ENCODE results near the gene TPPP2.
A peak's percentile ranks its signal among the peaks of the same experiment; 100 is the strongest.
"Not testable (repeated sequence)": the region's sequence is repeated elsewhere in the genome, so short reads cannot be mapped to it uniquely, and the experiment has no call there.

Gene TPPP2

DNA sequence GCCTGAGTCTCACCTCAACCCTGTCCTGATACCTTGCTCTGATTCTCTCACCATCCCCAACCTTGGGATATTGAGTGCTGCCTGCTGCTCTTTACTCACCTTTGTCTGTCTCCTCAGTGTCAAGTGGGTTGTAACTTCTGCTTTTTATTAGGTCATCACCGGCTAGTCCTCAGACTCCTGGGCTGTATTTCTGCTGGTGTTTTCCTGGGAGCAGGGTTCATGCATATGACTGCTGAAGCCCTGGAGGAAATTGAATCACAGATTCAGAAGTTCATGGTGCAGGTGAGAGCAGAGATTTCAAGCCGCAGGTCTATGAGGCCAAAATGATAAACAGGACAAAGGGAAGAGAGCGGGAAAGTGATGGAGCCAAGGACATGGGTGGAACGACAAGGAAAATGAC is 30.4 kb upstream of the TPPP2 start:
- TF ChIP-seq, protein P1, sequence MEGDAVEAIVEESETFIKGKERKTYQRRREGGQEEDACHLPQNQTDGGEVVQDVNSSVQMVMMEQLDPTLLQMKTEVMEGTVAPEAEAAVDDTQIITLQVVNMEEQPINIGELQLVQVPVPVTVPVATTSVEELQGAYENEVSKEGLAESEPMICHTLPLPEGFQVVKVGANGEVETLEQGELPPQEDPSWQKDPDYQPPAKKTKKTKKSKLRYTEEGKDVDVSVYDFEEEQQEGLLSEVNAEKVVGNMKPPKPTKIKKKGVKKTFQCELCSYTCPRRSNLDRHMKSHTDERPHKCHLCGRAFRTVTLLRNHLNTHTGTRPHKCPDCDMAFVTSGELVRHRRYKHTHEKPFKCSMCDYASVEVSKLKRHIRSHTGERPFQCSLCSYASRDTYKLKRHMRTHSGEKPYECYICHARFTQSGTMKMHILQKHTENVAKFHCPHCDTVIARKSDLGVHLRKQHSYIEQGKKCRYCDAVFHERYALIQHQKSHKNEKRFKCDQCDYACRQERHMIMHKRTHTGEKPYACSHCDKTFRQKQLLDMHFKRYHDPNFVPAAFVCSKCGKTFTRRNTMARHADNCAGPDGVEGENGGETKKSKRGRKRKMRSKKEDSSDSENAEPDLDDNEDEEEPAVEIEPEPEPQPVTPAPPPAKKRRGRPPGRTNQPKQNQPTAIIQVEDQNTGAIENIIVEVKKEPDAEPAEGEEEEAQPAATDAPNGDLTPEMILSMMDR (IDR thresholded peaks at IDR 0.05; ENCODE audit: insufficient read depth, low read depth, low read length, missing control alignments), result no peak
- H3K4me3 ChIP-seq (ENCODE audit: low read length), result no peak overlapping the region
- no peak for DNase-seq (ENCODE audit: low read depth)

DNA sequence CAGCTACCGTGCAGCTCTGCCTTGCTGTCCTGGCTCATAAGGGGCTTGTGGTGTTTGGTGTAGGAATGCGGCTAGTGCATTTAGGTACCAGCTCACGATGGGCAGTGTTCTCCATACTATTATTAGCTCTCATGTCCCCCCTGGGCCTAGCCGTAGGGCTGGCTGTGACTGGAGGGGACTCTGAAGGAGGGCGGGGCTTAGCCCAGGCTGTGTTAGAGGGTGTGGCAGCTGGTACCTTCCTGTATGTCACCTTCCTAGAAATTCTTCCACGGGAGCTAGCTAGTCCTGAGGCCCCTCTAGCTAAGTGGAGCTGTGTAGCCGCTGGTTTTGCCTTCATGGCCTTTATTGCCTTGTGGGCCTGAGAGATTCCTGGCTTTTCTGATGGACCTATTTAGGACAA is 28.8 kb upstream of the TPPP2 start:
- H3K4me3 ChIP-seq (ENCODE audit: low read length), result no peak overlapping the region
- DNase-seq (ENCODE audit: low read depth), result no peak
- TF ChIP-seq, protein P1 (IDR thresholded peaks at IDR 0.05; ENCODE audit: insufficient read depth, low read depth, low read length, missing control alignments), result no peak

DNA sequence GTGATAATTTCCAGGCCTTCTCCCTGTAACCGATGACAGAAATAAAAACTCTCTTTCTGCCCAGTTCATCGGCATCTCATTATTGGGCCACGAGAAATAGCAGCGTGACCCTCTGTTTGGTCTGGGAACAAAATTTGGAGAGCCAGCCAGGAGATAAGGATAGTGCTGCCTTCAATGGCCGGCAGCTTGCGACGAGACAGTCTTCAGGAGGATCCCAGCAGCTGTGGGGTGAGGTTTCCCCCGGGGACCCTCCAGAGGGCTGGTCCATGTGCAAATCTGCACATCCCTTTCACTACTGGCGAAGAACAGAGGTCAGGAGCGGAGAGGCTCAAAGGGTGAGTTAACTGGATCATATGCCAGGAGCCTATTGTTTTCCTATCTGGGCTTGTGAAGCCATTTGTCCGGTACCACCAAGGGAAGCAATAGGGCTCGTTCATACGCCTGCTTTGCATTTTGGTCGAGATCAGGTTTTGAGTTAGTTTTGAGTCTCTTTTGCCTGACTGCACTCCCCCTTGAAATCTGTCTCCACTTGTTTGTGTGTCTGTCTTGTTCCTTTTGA is 26.1 kb upstream of the TPPP2 start:
- TF ChIP-seq, protein P1 (IDR thresholded peaks at IDR 0.05; ENCODE audit: insufficient read depth, low read depth, low read length, missing control alignments), result no peak
- no peak overlapping the region for H3K4me3 ChIP-seq (ENCODE audit: low read length)
- DNase-seq (ENCODE audit: low read depth), result no peak

DNA sequence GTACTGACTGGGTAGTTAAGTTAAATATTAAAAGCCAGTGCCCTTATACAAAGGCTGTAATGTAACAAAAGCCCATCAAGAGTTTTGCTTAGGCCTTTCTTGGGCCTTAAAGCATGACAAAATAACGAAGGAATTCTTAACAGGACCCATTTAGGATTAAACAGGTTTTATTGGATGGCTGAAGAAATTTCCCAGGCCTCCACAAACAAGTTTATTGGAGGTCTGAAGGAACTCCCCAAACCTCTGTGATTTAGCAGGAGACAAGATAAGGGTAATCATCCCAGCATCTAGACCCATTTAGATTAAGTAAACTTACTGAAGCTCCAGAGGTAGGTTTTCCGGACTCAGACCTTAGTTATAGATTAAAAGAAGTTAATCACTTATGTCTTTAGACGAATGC is 20.3 kb upstream of the TPPP2 start:
- H3K4me3 ChIP-seq (ENCODE audit: low read length); DNase-seq (ENCODE audit: low read depth): not testable (repeated sequence)

DNA sequence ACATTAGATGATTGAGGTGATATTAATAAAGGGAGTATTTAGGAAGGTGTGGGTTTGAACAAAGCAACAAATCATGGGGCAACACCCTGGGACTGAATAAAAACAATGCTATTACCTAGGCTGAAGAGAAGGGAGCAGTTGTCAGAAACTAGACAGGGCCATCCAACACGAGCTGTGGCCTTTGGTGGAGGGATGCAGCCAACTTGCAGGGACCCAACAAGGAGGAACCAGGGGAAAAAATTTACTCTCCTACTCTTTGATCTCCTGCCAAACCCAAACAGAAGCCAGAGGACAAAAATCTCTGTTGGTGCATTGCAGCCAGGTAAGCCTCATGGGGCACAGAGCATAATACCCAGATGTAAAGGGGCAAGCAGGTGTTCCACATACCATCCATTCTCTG is 18.9 kb upstream of the TPPP2 start:
- no peak for DNase-seq (ENCODE audit: low read depth)
- no peak overlapping the region for H3K4me3 ChIP-seq (ENCODE audit: low read length)
- TF ChIP-seq, protein P1 (IDR thresholded peaks at IDR 0.05; ENCODE audit: insufficient read depth, low read depth, low read length, missing control alignments), result no peak

DNA sequence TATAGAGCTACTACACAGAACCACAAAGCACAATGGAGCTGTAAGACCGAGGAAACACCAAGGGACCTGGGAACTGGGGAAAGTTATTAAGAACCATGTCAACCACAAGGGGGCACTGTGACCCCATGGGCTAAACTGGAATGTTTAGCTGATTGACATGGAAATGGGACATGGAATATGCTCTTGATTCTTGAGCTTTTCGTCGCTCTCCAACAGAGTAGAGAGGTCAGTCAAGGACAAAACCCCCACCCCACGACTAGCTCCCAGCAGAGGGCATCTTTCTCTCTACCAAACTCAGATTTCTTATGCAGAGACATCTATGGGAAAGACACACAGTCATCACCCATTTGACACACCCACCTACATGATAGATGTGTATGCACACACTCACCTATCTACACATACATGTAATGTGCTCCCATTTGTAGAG is 15.2 kb upstream of the TPPP2 start:
- H3K4me3 ChIP-seq (ENCODE audit: low read length), result no peak overlapping the region
- DNase-seq (ENCODE audit: low read depth), result peak; percentile 88
- TF ChIP-seq, protein P1 (IDR thresholded peaks at IDR 0.05; ENCODE audit: insufficient read depth, low read depth, low read length, missing control alignments), result peak; percentile 95

DNA sequence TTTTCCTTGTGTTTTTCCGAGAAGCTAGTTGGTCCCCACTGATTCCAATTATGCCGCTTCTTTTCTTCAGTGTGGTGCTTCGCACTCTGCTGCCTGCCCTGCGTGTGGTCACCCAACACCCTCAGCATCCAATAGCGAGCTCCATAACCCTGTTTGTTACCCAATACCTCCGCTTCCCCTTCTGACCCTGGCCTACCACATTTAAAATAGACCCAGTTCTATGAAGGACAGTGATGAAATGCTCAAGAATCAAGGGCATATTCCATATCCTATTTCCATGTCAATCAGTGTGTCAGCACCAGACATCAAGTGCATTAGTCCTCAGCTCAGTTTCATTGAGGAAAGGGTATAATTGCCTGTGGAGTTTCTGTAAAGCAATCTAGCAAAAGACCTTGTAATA is 14.7 kb upstream of the TPPP2 start:
- TF ChIP-seq, protein P1 (IDR thresholded peaks at IDR 0.05; ENCODE audit: insufficient read depth, low read depth, low read length, missing control alignments), result no peak
- H3K4me3 ChIP-seq (ENCODE audit: low read length), result no peak overlapping the region
- DNase-seq (ENCODE audit: low read depth), result no peak

Measured in epithelial cell of esophagus (primary cell).